Occipital lobe (tissue), 2 donors: ENCODE data around the gene TUBB4A. TPM values are rescaled to one million over a fixed set of nuclear protein-coding genes. Genes with fewer than 3 reads are reported as not detected.

ENCODE experiments used
- DNase-seq: peaks from one replicate; lab custom pipeline; 2025; lab: John Stamatoyannopoulos, UW
- total RNA-seq: library from RNA; depleted of rRNA; stranded (reverse); fragments of >200 nt; gene quantifications from one replicate; pipeline ENCODE4 v1.2.3, GENCODE V29; 2014

Gene TUBB4A
- total RNA-seq, 1 donor from 2014 or later: 135 TPM

DNA sequence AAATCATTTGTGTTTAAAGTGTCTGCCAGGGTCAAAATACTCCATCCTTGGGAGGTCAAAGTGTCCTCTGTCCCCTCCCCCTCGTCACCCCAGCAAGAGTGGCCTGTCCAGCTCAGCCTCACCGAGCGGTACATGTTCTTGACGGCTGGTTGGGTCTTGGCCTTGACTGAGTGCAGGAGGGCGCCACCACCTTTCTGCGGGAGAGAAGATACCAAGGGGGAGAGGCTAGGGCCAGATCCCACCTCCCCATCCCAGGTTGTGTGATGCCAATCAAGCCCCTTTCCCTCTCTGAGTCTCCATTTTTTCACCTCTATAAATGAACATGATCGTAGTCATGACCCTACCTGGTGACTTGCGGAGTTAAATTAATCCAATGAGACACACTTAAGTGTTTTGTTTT is 31.9 kb downstream of the TUBB4A start:
- no peak for DNase-seq

DNA sequence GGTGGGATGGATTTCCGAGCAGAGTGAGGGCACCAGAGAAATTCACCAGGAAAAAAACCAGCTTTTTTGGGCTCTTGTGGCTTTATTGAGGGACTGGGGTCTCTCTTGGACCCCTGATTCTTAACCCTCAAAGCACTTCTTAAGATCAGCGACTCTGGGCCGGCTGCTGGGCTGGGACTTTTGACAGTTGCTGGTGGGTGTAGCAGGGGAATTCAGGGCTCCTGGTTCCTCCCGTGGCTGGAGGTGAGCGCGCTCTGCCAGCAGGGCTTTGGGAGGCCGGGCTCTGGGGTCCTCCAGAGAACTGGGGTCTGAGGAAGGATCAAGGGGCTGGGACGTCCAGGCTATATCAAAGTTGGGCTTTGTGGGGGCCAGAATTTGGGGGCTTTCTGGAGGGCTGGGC is 34.7 kb downstream of the TUBB4A start:
- DNase-seq: no peak

DNA sequence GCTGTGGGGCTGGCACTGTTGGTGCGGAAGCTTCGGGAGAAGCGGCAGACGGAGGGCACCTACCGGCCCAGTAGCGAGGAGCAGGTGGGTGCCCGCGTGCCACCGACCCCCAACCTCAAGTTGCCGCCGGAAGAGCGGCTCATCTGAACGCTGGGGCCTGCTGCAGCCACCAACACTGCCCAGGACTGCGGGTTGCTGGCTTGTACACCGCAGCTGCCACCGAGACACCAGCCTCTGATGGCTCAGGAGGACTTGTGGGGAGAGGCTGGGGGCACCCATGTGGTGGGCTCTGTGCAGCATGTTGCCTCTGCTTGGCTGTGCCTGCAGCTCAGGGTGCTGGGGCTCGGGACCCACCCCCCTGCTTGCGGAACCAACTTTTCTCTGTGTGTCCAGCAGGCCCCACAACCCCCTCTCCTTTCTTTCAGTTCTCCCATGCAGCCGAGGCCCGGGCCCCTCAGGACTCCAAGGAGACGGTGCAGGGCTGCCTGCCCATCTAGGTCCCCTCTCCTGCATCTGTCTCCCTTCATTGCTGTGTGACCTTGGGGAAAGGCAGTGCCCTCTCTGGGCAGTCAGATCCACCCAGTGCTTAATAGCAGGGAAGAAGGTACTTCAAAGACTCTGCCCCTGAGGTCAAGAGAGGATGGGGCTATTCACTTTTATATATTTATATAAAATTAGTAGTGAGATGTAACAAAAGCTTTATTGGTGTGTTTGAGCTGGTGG is 35.4 kb downstream of the TUBB4A start:
- DNase-seq: no peak

DNA sequence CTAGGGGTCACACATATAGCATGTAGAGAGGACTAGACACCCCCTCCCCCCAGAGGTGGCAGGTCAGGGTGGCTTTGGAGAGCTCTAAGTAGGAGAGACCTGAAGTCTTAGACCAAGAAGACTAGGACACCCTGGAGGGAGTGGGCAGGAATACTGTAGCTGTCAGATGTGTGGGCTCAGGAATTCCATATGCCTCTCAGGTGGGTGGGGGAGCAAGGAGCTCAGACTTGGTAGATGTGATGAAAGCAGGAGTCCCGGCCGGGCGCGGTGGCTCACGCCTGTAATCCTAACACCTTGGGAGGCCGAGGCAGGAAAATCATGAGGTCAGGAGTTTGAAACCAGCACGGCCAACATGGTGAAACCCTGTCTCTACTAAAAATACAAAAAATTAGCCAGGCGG is 36.4 kb downstream of the TUBB4A start:
- no peak for DNase-seq

DNA sequence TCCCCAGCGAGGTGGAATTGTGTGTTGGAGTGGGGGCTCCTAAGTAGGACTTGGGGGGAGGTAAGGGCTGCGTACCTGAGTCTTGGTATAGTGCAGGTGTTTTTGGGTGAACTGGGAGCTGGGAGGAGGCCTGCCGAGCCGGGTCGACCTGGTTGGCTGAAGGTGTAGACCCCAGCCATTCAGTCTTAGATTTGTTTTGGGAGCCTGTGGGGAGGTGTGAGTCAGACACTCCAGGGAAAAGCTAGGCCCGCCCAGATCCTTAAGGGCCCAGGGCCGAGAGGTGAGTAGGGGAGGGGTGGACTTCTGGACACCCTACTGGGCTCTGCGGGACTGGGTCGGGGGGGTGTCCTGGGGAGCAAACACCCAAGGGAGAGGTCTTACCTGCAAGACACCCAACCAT is 37.1 kb downstream of the TUBB4A start:
- DNase-seq: no peak

DNA sequence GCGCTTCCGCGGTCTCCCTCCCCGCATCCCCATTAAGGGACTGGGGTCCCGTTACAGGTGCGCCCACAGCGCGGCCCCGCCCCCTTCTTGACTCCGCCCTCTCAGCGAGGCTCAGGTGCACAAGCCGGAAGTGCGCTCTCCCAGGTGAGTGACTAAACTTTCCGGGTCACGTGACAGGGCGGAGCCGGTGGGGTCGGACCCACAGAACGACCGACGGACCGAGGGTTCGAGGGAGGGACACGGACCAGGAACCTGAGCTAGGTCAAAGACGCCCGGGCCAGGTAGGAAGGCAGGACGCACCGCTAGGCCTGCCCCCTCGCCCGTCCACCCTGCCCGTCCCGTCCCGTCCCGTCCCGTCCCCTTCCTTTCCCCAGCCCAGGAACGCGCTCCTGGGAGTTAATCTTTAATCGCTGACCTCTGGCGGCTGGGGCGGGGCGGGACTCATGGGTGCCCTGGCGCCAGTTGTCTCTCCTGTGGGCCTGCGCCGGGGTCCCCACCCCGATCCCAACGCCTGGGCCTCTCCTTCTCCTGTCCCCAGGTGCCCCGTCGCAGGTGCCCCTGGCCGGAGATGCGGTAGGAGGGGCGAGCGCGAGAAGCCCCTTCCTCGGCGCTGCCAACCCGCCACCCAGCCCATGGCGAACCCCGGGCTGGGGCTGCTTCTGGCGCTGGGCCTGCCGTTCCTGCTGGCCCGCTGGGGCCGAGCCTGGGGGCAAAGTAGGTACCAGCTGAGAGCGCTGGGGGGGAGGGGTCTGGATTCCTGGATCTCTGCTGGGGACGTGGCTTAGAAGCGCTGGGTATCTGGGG is 37.8 kb downstream of the TUBB4A start, which contains the start of gene CRB3:
Gene CRB3 (plus strand): TSS at position 202 of the 804 bp plus-strand sequence. CDS start 431 bp downstream, at position 633.
- DNase-seq: no peak

DNA sequence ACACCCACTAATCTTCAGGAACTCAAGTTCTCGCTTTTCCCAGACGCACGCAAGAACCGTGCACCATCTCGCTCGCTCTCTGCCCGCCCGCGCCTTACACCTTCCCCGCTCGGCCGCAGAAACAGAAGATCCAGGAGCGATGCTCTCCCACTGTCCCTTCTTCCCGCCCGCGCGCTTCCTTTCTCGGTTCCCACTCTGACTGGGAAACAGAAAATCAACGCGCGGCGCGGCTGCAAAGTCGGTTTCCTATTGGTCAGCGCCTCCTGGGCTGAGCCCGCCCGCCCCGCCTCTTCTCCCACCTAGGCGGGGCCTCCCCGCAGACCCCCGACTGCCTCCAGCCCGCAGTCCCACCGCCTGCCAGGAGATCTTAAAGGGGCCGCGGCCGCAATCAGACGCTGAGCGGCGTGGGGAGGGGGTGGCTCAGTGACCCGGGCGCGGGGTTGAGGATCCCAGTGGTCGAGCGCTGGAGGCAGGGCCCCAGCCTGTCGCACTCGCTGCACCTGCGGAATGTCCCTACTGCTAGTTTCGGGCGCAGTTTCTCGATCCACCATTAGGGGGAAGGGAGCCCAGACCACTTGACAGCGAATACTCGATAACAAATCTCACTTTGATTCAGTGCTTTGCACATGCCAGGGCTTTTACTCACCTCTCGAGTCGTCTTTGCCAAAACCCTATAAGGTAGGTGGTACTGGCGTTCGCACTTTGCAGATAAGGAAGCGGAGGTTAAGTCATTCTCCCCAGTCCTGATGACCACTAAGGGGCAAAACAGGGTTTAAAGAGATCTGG is 41.8 kb downstream of the TUBB4A start:
- DNase-seq: peak; percentile 98

DNA sequence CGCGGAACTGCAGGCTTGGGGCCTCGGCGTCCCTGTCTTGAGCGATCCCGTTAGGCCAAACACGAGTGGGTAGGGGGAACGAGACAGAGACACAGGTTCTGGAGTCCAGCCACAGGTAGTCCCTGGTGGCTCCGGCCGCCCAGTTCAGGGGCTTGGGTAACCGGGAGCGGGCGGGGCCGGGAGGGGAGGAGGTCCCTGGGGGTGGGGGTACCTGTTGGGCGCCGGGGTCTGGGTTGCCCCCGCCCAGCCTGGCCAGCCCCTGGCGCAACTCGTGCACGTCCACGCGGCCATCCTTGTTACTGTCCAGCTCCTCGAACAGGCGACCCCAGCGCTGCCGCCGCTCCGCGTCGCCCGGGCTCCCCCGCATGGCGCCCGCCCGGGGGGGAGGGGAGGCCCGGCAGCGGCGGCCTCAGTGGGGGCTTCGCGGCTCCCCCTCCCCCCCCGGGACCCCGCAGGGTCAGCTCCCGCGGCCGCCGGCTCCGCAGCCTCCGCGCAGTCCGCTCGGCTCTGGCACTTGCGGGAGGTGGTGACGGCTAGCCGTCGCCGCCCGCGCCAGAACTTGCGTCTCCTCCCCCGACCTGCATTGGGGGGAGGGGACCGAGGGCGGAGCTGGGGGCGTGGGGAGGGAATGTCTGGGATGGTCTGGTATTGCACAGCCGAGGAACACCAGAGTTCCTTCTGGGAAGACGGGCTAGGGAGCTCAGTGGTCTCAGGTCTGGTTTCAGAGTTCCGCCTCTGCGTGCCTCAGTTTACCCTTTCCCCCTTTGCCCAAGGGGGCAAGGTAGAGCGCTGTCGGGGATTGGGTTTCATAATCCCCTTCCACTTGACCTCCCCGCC is 42.6 kb downstream of the TUBB4A start, which contains the start of gene SLC25A23:
Gene SLC25A23 (minus strand): TSS at position 531 of the 837 bp plus-strand sequence. CDS start 164 bp downstream, at position 367.
- DNase-seq: peak; percentile 48

DNA sequence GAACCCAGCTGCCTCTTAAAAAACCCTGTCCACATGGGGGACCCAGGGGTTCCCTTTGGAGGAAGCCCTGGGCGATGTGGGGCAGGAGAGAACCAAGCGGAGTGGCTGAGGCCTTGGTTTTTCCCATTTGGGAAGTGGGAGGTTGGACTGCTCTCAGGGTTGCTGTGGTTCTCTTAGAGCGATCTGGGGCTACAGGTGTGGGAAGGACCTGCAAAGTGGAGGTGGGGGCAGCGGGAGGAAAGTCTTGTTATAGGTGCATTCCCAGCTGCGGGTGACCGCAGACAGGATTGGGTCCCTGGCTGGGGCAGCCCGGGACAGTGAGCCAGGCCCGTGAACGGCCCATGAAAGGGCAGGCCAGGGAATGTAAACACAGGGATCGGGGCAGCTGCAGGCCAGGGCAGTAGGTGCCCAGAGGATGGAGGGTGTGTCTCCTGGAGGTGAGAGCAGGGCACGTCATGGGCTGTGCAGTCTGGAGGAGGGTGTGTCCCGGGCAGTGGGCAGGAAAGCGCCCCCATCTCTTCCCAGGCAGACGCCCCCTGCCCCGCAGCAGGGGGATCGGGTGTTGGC is 43.3 kb downstream of the TUBB4A start:
- DNase-seq: no peak

DNA sequence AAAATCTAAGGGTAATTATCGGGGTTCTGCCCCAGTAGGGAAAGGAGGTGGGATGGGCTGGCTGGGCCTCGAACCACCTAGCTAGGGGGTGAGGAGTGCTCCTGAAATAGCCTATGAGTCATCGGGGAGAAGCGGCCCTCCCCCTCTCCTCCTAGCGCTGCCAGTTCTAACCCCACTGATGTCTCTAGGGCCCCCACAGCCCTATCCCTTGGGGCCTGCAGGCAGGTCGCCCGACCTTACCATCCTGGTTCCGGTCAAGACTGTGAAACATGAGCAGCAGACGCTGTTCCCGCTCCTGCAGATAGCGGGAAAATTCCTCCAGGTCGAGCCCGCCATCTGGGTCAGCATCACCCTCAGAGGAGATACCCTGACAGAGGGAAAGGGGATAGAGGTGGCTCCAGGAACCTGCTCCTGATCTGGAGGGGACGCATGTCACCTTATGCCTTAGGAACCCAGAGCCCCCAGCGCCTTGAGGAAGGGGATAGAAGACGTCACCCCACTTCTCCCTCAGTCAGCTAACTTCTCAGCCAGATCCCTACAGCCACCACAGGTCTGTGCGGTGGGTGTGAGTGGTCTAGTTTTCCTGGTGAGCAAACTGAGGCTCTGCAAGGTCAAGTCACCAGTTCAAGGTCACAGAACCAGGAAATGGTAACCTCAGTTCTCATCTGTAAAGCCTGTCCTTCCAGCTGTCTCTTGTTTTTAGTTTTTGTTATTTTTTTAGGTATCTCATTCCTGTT is 44.0 kb downstream of the TUBB4A start:
- no peak for DNase-seq

DNA sequence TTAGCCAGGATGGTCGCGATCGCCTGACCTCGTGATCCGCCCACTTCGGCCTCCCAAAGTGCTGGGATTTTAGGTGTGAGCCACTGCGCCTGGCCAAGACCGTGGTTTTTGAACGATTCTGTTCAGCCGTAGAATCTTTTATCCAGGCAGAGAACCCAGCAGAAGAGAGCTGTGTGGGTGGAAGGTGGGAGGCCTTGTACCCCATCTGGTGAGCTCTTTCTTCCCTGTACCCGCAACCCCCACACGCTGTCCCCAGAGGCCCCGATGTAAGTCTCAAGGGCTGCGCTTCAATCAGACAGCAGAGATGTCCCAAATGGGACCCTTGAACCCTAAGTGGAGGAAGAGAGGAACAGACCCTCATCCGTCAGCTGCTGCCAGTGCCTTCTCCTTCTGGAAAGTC is 46.2 kb downstream of the TUBB4A start:
- DNase-seq: no peak

DNA sequence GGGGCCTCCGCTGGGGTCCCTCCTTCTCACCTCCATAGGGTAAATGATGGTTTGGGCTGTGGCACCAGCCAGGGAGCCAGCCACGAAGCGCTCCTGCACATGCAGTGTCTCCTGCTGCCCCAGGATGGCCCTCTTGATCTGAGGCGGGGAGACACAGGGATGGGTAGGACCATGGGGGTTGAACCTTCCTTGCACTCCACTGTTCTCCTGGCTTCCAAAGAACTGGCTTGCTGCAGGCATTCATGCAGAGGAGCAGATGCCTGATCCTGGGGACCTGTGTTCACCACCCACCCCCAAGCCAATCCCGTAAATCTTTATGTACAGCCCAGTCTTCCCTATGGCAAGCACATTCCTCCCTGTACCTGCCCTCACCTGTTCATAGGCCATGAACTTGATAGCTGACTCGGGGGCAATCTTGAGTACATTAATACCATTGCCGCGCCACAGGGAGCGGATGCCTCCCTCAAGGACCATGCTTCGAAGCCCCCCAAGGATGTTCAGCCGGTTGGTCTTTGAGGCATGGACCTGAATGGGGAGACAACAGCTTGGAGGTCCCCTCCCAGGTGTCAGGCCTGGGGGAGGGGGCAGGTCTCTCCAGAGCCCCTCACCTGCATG is 48.1 kb downstream of the TUBB4A start:
- DNase-seq: no peak

DNA sequence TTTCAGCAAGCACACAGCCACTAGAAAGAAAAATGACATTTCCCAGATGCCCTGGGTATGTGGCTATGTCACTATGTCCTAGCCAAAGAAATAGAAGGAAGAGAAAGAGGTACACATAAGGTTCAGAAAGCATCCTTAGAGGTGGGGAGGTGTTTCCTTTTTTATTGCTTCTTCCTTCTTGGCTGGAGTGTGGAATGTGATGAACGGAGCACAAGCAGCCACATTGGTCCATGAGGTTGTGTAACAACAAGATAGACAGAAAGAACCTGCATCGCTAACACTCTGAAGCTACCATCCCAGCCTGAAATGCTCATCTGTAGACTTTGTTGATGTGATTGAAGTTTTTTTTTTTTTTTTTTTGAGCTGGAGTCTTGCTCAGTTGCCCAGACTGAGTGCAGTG is 49.2 kb downstream of the TUBB4A start:
- DNase-seq: no peak

DNA sequence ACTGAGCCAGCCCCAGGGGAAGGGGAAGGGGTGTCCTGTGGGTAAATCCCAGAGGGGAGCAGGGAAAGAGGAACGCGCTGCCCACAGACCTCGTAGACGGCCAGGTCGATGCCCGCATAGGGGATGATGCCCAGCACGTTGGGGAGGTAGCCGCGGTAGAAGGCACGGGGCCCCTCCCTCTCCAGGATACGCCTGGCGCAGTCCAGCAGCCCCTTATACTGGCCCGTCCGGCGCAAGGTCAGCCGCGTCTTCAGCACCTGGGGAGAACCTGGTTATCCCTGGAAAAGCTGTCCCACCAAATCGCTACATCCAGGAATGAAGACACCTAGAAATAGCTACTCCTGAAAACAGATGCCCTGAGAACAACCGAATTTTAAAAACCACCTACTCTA is 49.9 kb downstream of the TUBB4A start:
- DNase-seq: no peak

DNA sequence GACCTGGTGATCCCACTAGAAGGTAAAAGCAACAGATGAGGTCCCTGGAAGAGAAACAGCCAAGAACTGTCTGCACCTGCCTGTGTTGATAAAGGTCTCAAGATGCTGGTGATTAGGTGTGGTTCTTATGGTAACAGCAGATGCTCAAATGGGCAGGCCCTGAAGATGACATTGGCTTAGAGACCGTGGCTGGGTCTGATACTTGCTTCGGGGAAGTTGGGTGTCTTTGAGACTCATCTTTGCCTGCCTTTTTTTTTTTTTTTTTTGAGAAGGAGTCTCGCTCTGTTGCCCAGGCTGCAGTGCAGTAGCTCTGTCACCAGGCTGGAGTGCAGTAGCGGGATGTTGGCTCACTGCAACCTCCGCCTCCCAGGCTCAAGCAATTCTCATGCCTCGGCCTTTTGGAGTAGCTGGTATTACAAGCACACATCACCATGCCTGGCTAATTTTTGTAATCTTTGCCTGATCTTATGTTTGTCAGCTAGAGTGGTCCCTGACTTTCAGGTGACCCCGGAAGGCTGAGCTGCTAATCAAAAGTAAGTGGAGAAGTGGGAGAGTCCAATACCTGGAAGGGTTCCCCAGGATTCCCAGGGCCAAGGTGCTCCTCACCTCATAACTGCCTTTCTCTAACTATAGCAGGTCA is 50.4 kb downstream of the TUBB4A start:
- DNase-seq: no peak

DNA sequence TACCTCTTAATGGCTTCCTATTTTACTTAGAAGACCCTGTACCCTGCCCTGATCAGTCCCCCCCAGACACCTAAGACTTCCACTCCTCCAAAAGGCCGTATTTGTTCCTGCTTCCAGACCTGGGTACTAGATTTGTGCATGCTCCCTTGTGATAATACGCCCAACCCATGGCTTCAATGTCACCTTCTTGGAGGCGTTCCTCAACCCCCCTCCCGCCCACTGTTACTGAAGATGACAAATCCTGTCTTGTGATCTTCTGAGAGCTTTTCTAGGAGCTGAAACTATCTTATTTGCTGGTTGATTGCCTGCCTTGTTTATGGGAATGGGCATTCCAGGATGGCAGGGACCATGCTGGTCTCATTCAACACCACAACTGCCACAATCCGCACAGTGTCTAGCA is 51.9 kb downstream of the TUBB4A start:
- DNase-seq: no peak

DNA sequence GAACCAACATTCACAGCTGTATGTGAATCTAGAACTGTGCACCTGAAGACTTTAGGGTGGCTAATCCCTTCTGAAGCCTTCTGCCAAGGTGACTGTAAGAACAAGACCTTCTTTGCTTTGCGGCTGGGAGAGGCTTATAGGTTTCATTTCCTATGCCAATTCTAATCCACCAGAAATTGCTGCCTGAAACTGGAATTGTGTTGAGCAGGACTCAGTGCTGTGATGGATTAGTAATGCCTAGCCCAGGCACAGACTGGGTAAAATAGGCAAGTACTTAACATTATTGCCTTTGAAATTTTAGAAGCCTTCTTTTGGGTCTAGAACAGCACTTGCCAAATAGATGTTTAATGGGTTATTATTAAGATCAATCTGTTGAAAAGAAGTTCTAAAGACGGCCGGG is 54.1 kb downstream of the TUBB4A start:
- no peak for DNase-seq

DNA sequence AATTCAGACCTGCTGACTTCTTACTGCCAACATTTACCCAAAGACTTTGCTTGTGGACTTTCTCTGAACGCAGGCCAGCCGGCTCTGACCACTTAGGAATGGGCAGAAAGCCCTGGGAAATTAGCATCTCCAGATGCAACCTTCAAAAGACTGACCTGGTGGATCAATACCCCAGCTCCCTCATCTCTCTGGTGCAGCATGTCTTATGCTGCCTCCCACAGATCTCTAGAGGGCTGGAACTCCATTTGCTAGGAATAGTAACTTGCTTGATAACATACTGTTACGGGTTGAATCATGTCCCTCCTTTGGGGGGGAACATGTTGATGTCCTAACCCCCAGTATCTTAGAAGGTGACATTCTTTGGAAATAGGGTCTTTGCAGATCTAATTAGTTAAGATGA is 55.7 kb downstream of the TUBB4A start:
- DNase-seq: no peak
